Measurements from ENCODE around the gene NPY. TPM values are rescaled to one million over a fixed set of nuclear protein-coding genes. Genes with fewer than 3 reads are reported as not detected.
"Not testable (repeated sequence)": the region's sequence is repeated elsewhere in the genome, so short reads cannot be mapped to it uniquely, and the experiment has no call there.

The NPY gene
- total and polyA plus RNA-seq, 2 of the 4 experiments (the other 2 are of a cell fraction) = not detected

GRCh38 chr7:24258324-24258723 is 25.7 kb upstream of the NPY start:
- H4K20me1 ChIP-seq (ENCODE audit: insufficient read depth, low read length); dilution Hi-C loops (cut with HindIII; ENCODE audit: low sequenced_read_pairs, unreplicated experiment); H3K56ac ChIP-seq (ENCODE audit: extremely low read depth, insufficient read depth, low read length); H3K9ac ChIP-seq (ENCODE audit: low read depth, low read length); H2AK9ac ChIP-seq (replicated peaks; ENCODE audit: low read depth, low read length, poor library complexity); CTCF ChIA-PET; H2BK5ac ChIP-seq (ENCODE audit: low read depth, low read length, poor library complexity, severe bottlenecking); H3K9me1 ChIP-seq (ENCODE audit: insufficient read depth, low read length); in situ Hi-C loops (cut with MboI; ENCODE audit: low sequenced_read_pairs); H3K14ac ChIP-seq (replicated peaks; ENCODE audit: low read depth, low read length); H3K4me2 ChIP-seq (ENCODE audit: low read depth, low read length); H3K27me3 ChIP-seq (ENCODE audit: control insufficient read depth, insufficient read depth, low read length); H3K4me1 ChIP-seq (ENCODE audit: control insufficient read depth, insufficient read depth, low read length); H4K91ac ChIP-seq (ENCODE audit: insufficient read depth, low read depth, low read length); H2BK120ac ChIP-seq (ENCODE audit: low read depth, low read length); intact Hi-C loops (cut with micrococcal nuclease); H3K79me1 ChIP-seq (ENCODE audit: low read depth in 1 of 2, low read length in 2 of 2); H3K9me3 ChIP-seq (ENCODE audit: control insufficient read depth, insufficient read depth, low read length); H3K18ac ChIP-seq (ENCODE audit: low read depth, low read length); H3K4ac ChIP-seq (ENCODE audit: low read depth, low read length); POLR2A ChIA-PET (ENCODE audit: unreplicated experiment); H2BK15ac ChIP-seq (ENCODE audit: low read depth, low read length); ATAC-seq (ENCODE audit: low read depth); H2AK5ac ChIP-seq (ENCODE audit: low read depth, low read length); DNase-seq; BruUV-seq (replicated peaks); H3K4me3 ChIP-seq (ENCODE audit: insufficient read depth, low read depth, low read length); H2BK20ac ChIP-seq (ENCODE audit: low read depth, low read length); H4K8ac ChIP-seq (ENCODE audit: low read depth in 2 of 2, low read length in 2 of 2); H3K36me3 ChIP-seq (ENCODE audit: control insufficient read depth, insufficient read depth, low read length); H3K23ac ChIP-seq (ENCODE audit: low read depth, low read length); H3K27ac ChIP-seq (ENCODE audit: insufficient read depth, low read length); H4K5ac ChIP-seq (ENCODE audit: low read depth, low read length); H2AFZ ChIP-seq (replicated peaks; ENCODE audit: low read length, poor library complexity): not testable (repeated sequence)
- WGBS, 2 experiments (ENCODE audit: extremely low coverage in 2 of 2, insufficient read length in 1 of 2) = 50% methylated on average over 1 of the region's 1 CpG; no CpG with 5 or more reads in 1 of the 2 experiments

Data from IMR-90 (cell line).